AG08395 (cell line): ENCODE data around the gene GCNT2.
"Not testable (repeated sequence)": the region's sequence is repeated elsewhere in the genome, so short reads cannot be mapped to it uniquely, and the experiment has no call there.

Experiments used
- DNase-seq: peaks from one replicate; pipeline ENCODE4 v3.0.0; 2012; ENCODE audit warnings: mixed read lengths, low spot score

Gene GCNT2

GRCh38 chr6:10521104-10521808 lies at the start of gene GCNT2:
TSS of gene GCNT2 (plus strand) at chr6:10521351. CDS start at chr6:10528912, 7,561 bp downstream.
- DNase-seq = no peak

- no peak for DNase-seq
Observed at GRCh38 chr6:10472634-10473033, 48.5 kb upstream of the GCNT2 start.

GRCh38 chr6:10478187-10479040 lies 42.7 kb upstream of the GCNT2 start:
- peak; percentile 57 for DNase-seq

GRCh38 chr6:10479939-10480700 lies 41.0 kb upstream of the GCNT2 start:
- DNase-seq = no peak

GRCh38 chr6:10481101-10481500 lies 40.0 kb upstream of the GCNT2 start:
- DNase-seq = no peak

- DNase-seq = no peak
Observed at GRCh38 chr6:10482636-10483257, 38.4 kb upstream of the GCNT2 start.

- DNase-seq = no peak
Observed at GRCh38 chr6:10484912-10485311, 36.2 kb upstream of the GCNT2 start.

GRCh38 chr6:10485406-10485805 lies 35.7 kb upstream of the GCNT2 start:
- DNase-seq = no peak

- no peak for DNase-seq
Observed at GRCh38 chr6:10486215-10486614, 34.9 kb upstream of the GCNT2 start.

GRCh38 chr6:10486944-10487588 lies 34.1 kb upstream of the GCNT2 start:
- DNase-seq = not testable (repeated sequence)

GRCh38 chr6:10487668-10488327 lies 33.4 kb upstream of the GCNT2 start:
- DNase-seq = no peak

GRCh38 chr6:10491463-10491862 lies 29.7 kb upstream of the GCNT2 start:
- DNase-seq = no peak

- DNase-seq = not testable (repeated sequence)
Observed at GRCh38 chr6:10491905-10492304, 29.2 kb upstream of the GCNT2 start.

- DNase-seq = no peak
Observed at GRCh38 chr6:10495029-10495428, 26.1 kb upstream of the GCNT2 start.

- no peak for DNase-seq
Observed at GRCh38 chr6:10505529-10505928, 15.6 kb upstream of the GCNT2 start.

- no peak for DNase-seq
Observed at GRCh38 chr6:10507298-10507697, 13.9 kb upstream of the GCNT2 start.

GRCh38 chr6:10507715-10508114 lies 13.4 kb upstream of the GCNT2 start:
- DNase-seq = no peak

GRCh38 chr6:10510592-10511367 lies 10.4 kb upstream of the GCNT2 start:
- DNase-seq = peak; percentile 22

- DNase-seq = no peak
Observed at GRCh38 chr6:10511477-10511876, 9.7 kb upstream of the GCNT2 start.

- DNase-seq = no peak
Observed at GRCh38 chr6:10513544-10513943, 7.6 kb upstream of the GCNT2 start.
